ENCODE data around the gene IL17B.

Gene IL17B

GRCh38 chr5:149328177-149328576, 50.9 kb downstream of the IL17B start:
- in situ Hi-C loops (cut with MboI; ENCODE audit: low sequenced_read_pairs) = no loop called here

- in situ Hi-C loops (cut with MboI; ENCODE audit: low sequenced_read_pairs) = no loop called here
These were observed 52.5 kb downstream of the IL17B start for GRCh38 chr5:149326611-149327010.

GRCh38 chr5:149325894-149326293, 53.2 kb downstream of the IL17B start:
- in situ Hi-C loops (cut with MboI; ENCODE audit: low sequenced_read_pairs) = no loop called here

GRCh38 chr5:149325166-149325735, 53.8 kb downstream of the IL17B start:
- in situ Hi-C loops (cut with MboI; ENCODE audit: low sequenced_read_pairs) = no loop called here

GRCh38 chr5:149324641-149325040, 54.5 kb downstream of the IL17B start:
- in situ Hi-C loops (cut with MboI; ENCODE audit: low sequenced_read_pairs) = loop anchor here (5.0 kb wide), 1 partner anchor 48 kb away; no protein-coding TSS in a partner anchor

Measured in HL-60/S4 treated with phorbol 12-myristate 13-acetate at 8.2 ng/mL for 4 days and 3 days (cell line).